NCI-H524 (cell line): ENCODE data around the gene SPNS3.

Experiments
- DNase-seq, 2 experiments: peaks; one replicate each; lab custom pipeline; 2025; lab: John Stamatoyannopoulos, UW

Gene SPNS3

DNA sequence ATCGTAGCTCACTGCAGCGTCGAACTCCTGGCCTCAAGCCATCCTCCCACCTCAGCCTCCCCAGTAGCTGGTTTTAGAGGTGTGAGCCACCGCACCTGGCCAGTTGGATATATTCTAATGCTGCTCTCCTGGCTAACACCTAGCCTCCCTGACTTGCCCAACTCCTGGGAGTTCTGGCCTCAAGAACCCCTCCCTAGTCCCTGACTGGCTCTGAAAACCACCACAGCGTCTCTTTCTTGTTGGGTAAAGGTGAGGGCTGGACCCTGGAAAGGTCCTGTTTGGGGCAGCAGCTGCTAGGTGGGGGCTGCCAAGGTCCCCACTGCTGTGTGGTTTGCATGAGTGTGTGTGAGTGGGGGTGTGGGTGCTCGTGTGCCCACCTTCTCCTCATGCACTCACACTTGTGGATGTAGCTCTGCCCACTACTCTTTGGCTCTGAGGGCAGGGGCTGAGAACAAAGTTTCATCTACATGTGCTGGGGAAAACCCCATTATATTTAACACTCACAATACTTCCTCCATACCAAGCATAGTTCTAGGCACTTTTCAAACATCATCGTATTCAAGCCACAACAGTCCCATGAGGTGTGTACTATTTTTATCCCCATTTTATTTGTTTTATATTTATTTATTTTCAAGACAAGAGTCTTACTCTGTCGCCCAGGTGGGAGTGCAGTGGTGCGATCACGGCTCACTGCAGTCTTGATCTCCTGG is 7.1 kb upstream of the SPNS3 start:
- DNase-seq, result no peak

DNA sequence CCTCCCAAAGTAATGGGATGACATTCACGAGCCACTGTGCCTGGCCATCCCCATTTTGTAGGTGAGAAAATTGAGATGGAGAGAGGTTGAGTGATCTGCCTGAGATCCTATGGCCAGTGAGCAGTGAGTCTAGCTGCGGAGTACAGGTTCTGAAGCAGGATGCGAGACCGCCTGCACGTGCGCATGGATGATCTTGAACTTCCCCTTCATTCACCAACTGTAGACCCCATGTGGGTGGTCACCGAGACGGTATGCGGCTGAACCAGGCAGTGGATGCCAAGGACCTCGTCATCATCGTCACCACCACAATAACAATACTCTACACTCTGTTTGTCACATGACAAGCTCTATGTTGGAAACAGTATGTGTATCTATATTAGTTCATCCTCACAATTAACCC is 6.2 kb upstream of the SPNS3 start:
- no peak for DNase-seq

DNA sequence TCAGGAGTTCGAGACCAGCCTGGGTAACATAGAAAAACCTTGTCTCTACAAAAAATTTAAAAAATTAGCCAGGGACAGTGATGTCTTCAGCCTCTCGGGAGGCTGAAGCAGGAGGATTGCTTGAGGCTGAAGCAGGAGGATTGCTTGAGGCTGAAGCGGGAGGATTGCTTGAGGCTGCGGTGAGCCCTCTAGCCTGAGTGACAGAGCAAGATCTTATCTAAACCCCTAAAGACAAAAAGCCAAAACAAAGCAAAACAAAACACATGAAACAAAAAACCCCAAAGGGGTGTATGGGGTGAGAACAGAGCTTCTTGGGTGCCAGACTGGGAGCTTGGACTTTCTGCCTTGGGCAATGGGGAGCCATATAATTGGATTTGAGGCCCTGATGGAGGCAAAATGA is 2.6 kb downstream of the SPNS3 start:
- no peak for DNase-seq

DNA sequence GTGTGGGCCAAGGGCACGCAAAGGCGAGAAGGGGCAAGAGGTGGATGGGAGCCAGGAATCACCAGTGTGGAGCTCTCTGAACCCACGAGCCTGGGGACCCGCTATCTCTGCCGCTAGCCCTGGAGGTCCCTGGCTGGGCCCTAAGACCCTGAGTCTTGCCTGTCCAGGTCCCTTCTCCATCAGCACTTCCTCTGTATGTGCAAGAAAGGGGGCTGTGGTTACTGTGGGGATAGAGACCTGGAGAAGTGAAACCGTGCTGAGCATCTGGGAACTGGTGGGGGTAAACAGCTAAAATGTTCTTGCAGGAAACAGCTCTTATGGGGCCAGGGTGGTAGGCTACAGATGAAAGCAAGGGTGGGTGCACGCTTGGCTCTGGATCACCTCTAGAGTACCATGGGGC is 3.1 kb downstream of the SPNS3 start:
- DNase-seq, result no peak

DNA sequence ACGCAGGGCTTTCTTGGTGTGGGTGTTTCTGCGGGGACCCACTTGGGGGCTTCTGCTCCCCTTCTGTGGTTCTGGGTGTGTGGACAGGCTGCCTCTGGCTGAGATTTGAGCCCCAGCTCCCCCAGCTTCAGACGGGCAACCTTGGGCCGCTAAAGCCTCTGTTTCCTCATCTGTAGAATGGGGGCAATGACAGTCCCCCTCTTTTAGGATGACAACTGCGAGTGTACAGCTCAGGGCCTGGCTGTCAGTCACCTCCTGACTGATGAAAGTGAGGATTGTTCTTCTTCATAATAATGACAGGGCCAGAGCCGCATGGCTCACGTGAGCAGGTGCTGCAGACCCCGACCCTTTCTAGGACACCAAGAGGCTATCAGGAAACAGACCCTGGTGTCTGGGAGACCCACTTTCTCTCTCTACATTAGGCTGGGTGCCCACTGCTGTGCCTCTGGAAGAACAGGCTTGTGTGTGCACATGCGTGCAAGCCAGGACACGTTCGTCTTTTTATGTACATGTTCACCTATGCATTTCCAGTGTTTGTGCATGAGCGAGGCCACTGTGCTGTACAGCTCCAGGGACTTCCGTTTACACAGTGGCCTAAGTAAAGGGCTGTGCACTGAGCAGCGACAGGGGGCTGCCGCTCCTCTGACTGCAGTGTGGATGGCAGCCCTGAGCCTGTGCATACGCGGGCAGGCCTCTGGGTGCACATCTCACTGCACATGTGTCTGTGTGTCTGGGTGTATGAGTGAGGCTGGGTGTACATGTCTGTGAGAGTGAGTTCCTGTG is 4.6 kb downstream of the SPNS3 start:
- DNase-seq, result no peak

DNA sequence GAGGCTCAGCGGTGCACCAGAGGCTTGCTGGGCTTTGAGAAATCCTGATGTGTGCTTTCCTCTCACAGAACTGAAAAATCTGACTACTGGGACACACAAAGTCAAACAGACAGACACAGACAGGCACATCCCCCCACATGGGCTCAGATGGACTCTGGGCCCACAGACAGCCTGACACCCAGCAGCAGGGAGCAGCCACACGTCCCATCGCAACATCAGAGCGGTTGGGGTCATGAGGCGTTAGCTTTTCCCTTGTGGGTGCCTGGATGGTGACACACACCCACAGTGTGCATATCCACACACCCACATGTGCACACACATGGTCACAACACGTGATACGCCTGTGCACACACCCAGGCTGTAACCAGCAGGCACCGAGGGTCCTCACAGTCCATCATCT is 6.3 kb downstream of the SPNS3 start:
- no peak for DNase-seq

DNA sequence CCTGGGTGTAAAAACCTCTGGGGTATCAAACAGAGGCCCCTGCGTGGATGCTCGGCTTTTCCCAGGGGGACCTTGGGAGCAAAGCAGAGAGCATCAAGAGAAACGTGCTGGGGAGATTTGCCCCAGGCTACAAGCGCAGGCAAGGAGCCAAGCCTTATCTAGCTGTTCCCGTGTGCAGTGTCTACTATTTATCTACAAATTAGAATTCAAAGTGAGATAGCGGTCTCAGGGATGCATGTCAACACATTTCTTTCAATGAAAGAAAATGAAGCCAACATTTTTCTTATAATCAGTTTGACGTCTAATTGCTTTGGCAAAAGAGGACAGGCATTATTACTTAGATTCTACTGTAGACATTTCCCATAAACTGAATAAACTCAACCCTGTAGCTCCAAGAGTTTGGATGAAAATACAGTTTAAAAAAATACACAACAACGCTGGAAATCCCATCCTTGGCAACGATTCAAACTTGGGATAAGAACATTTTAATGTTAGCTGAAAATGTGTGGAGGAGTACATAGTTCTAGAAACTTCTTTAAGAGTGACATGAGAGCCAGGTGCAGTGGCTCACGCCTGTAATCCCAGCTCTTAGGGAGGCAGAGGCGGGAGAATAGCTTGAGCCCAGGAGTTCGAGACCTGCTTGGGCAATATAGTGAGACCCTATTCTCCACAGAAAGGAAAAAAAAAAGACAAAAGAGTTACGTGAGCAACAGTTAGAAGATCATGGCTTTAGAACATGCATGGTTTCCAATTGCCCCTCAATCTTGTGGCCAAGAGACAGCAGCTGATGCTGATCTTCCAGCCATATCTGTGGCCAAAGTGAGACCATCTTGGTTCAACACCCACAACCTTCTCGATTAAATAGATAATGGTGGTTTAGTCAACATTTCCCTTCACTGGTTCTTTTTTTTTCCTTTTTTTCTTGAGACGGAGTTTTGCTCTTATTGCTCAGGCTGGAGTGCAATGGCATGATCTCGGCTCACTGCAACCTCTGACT is 7.2 kb downstream of the SPNS3 start:
- no peak for DNase-seq

DNA sequence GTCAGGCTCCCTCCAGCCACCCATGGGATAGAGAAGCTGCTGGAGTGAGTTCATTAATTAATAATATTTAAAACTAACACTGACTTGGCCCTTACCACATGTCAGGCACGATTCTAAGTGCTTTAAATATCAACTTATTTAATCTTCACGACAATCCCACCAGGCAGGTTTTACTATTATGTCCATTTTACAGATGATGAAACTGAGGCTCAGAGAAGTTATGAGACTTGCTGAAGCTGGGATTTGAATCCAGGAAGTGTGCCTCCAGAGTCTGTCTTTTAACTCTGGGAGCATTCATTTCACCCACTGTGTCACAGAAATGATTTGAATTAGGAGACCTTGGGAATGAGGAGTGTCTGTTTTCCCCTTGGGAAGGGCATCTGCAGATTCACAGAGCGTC is 8.8 kb downstream of the SPNS3 start:
- no peak for DNase-seq

DNA sequence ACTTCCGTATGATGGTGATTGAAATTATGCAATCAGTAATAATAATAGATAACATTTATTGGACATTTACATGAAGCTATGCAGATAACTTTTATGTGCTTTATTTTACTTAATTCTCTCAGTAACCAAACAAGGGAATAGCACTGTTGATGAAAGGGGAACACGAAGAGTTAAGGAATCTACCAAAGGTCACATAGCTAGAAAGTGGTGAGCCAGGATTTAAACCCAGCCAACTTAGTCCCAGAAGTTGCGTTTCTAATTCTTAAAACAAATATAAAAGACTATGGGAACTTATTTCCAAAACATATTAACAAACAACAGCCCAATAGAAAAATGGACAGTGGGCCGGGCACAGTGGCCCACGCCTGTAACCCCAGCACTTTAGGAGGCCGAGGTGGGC is 9.7 kb downstream of the SPNS3 start:
- no peak for DNase-seq

DNA sequence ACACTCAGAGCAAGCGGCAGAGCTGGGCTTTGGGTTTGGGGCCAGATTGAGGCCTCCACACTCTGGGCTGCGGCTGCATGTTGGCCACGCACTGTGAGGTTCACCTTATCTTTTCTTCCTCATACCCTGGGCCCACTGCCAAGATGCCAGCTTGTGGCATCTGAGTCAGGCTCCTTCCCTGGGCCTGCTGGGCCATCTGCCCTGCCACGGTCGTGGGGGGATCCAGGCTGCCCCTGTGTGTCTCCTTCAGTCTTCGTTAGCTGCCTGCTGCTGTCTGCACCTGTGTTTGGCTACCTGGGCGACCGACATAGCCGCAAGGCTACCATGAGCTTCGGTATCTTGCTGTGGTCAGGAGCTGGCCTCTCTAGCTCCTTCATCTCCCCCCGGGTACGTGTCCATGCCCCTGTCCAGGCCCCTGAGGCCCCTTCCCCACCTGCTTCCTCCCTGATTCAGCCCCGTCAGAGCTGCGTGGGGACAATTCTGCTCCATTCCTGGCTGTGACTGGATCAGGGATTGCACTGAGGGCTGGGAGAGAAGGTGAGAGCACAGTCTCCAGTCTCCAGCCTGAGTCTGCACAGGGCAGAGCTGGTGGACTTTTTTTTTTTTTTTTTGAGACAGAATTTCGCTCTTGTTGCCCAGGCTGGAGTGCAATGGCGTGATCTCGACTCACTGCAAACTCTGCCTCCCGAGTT is 11.2 kb downstream of the SPNS3 start:
- peak; percentile 87 to 89 for DNase-seq

DNA sequence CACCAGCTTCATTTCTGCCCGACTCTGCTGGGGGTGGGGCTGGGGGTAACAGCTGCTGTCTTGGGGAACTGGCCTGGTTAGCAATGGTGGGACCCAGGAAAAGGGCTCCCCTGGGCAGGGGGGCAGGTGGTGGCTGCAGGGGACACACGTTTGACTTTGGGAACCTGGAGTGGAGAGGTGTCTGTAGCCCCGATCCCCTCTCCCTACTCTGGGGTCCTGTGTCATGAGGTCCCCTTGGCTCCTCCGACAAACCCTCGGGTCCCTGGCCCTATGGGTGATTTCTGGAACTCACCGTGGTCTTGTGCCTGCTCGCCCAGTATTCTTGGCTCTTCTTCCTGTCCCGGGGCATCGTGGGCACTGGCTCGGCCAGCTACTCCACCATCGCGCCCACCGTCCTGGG is 12.0 kb downstream of the SPNS3 start:
- no peak for DNase-seq

DNA sequence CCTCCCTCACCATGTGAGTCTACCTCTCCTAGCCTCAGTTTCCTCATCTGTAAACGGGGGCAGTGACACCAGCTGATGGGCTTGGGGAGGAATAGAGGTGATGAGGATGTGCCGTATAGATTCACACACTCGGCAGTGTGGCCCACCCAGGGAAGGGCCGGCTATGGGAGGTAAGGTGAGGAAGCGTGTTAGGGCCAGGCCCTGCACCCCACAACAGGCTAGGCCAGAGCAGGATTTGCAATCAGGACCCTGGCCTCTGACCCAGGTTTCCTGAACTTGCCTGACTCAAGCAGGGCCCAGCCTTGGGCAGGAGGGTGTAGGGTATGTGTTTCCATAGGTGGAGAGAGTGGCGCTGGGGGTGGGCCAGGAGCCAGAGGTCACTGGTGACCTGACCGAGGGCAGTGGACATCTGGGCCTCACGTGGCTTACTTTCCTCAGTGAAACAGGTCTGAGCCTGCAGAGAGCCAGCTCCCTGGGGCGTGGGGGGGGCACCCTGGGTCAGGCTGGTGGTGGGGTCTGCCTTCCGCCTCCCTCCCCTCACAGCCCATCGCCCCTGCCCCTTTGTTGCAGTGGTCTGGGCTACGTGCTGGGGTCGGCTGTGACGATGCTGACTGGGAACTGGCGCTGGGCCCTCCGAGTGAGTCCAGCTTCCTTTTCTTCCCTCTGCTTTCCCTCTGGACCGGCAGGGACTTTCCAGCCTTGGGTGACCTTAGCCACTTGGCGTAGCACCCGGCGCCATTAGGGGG is 12.8 kb downstream of the SPNS3 start:
- DNase-seq, result no peak

DNA sequence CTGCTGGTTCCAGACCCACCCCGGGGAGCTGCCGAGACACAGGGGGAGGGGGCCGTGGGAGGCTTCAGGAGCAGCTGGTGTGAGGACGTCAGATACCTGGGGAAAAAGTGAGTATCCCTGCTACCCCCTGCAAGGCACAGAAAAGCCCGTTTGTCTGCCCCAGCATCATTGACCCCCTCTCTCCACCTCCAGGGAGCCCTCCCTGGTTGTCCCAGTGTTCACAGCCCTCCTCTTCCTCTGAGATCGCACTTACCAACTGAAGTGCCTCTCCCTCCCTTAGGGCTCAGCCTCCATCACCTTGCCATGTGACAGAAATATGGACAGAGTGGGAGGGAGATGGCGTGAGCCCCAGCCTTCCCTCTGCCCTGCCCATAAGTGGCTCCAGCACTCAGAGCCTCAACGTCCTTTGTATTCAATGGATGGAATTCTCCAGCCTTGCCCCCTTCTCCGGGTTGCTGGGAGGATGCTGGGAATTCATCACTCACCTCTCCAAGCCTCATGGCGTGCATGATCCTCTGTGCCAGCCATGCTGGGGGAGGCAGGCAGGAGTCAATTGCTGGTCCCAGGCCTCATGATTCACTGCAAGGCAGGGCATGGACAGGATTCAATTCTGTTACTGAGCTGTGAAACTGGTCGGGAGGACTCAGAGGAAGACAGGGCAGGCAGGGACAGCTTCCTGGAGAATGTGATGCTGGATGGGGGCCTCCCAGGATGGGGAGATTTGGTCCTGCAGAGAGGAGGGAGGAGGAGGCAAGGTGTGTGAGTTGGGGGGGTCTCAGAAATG is 14.6 kb downstream of the SPNS3 start:
- no peak for DNase-seq

DNA sequence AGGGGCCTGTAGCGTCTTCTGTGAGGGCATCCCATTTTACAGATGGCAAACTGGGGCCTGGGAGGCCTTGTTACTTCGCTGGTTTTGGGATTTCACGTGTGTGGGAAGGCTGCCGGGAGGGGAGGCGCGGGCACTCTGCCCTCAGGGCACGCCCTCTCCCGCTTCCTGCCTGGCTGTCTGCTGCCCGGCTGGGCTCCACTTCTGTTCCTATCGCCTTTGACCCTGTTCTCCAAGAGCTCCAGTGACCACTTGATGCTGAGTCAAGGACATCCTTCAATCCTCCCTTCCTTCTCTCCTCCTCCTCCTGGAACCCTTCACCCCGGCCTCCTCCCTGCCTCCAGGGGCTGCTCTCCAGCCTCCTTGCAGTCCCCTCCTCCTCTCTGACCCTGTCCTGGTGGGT is 16.0 kb downstream of the SPNS3 start:
- no peak for DNase-seq

DNA sequence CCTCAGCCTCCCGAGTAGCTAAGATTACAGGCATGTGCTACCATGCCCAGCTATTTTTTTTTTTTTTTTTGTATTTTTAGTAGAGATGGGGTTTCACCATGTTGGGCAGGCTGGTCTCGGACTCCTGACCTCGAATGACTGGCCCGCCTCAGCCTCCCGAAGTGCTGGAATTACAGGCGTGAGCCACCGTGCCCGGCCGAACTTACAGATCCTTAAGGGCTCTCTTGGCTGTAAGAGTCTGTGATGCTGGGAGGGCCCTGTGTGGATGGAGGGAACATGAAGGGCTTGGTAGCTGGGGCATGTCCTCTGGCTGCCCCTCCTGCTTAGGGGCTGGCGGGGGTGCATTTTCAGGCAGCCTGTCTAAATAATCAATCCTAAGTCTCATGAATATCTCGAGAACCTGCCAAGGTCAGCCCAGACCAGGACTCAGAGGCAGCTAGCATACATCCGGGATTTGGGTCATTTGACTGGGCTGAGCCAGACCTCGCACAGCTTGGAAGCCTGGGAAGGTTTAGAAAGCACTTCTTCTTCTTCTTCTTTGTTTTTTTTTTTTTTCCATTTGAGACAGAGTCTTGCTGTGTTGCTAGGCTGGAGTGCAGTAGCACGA is 17.1 kb downstream of the SPNS3 start:
- no peak for DNase-seq

DNA sequence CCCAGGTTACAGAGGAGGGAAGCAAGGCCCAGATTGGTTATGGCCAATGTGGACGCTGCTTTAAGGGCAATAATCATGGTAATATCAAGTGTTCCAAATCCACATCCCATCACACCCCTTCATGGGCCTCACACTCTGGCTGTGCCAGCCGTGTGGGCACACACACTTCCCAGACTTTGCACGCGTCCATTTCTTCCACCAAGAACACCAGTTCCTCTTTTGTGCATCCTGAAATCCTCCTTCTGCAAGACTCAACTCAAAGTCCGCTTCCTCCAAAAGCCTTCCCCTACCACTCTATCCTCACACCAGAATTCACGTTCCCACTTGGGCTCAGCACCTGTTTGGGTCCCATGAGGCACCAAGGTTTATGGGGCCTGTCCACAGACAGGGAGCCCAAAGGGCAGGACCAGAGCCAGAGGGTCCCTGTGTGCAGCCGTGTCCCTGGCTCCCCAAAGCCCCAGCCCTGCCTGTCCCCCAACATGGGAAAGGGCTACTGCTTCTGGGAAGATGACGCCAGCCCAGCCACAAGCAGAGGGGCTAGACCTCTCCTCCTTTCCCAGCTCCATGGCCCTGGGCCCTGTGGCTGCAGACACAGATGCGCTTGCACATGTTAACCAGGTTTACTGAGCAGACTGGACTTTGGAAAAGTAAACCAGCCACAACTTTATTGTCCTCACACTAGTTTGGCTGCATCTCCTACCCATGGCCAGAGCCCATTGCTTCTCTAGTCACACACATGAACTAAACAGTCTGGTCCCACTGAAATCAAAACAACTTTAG is 20.3 kb downstream of the SPNS3 start:
- DNase-seq, result no peak

DNA sequence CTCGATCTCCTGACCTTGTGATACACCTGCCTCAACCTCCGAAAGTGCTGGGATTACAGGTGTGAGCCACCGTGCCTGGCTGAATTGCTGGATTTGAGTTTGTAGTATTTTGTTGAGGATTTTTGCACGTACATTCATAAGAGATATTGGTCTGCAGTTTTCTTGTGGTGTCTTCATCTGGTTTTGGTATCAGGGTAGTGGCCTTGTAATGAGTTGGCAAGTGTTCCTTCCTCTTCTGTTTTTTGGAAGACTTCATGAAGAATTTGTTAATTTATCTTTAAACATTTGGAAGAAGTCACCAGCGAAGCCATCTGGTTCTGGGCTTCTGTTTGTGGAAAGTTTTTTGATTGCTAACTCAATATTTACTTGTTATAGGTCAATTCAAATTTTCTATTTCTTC is 26.9 kb downstream of the SPNS3 start:
- no peak for DNase-seq

DNA sequence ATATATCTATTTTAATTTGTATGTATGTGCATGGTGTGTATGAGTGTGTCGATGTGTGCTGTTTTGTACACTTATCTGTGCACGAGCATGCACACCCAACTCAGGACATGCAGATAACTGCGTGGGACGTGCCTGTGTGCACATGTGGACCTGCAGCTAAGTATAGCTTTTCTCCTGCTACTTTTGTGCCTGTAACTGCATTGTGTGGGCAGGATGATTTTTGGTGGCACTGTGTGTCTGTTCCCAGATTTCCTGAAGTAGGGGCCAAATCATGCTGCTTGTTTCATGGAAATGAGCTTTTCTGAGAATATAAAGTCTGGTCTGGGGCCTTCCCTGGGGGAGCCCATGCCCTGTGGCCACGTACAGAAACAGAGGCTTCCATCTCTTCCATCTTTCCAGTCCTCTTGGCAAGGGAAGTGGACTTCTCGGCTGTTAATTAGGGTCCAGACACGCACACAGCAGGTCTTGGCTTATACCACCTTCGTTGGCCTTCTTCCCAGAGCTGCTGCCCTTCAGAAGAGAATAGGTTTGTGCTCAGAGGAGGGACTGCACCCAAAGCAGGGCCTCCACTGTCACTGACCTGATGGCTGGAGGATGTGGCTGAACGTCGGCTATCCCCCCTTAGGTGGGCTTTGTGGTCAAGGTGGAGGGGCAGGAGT is 30.2 kb downstream of the SPNS3 start:
- DNase-seq, result no peak

DNA sequence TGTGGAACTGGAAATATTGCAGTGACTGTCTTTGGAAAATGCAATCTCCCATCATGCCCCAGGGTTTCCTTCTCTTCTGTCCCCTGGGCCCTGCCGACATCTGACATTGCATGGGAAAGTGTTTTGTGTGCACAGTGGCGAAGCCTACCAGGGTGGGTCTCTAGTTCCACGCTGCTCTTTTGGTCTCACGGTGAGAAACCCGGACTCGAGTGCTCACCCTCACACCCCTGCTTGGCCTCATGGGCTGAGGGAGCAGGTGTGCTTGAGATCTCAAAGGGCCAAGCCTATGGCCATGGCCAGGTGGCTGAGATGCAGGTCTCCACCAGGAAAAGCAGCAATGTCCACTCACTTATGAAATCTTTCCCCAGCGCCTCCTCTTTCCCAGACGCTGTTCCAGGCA is 32.0 kb downstream of the SPNS3 start:
- DNase-seq, result no peak
